Hepatocyte (in vitro differentiated cells): ENCODE data around the gene UBE2I. TPM values are rescaled to one million over a fixed set of nuclear protein-coding genes. Genes with fewer than 3 reads are reported as not detected.

ENCODE experiments used
- DNase-seq: peaks from one replicate; pipeline ENCODE4 v3.0.0-alpha.2; 2016; ENCODE audit warnings: low spot score
- H2AFZ ChIP-seq: fragments of 200-600 bp; sonication (generic); 2 replicates; pipeline ENCODE4 v1.6.0; 2016; ENCODE audit warnings: antibody characterized with exemption, mild to moderate bottlenecking
- H3K27ac ChIP-seq: fragments of 200-600 bp; sonication (generic); 2 replicates; pipeline ENCODE4 v1.5.1; 2016; ENCODE audit warnings: mild to moderate bottlenecking
- H3K27me3 ChIP-seq: fragments of 200-600 bp; sonication (generic); 2 replicates; pipeline ENCODE4 v1.6.1; 2016
- H3K36me3 ChIP-seq: fragments of 200-600 bp; sonication (generic); replicated peaks from 2 replicates; pipeline ENCODE4 v1.5.1; 2016; ENCODE audit warnings: low read depth; ENCODE audit not compliant: insufficient read depth
- H3K4me1 ChIP-seq: fragments of 200-600 bp; sonication (generic); 2 replicates; pipeline ENCODE4 v1.5.1; 2016; ENCODE audit warnings: mild to moderate bottlenecking, moderate library complexity; ENCODE audit not compliant: insufficient read depth
- H3K4me2 ChIP-seq: fragments of 200-600 bp; sonication (generic); 2 replicates; pipeline ENCODE4 v1.6.0; 2016
- H3K4me3 ChIP-seq: fragments of 200-600 bp; sonication (generic); 2 replicates; pipeline ENCODE4 v1.5.1; 2016; ENCODE audit warnings: mild to moderate bottlenecking
- H3K79me2 ChIP-seq: fragments of 200-600 bp; sonication (generic); 2 replicates; pipeline ENCODE4 v1.6.0; 2017; ENCODE audit warnings: mild to moderate bottlenecking
- H3K9me2 ChIP-seq: fragments of 200-600 bp; sonication (generic); replicated peaks from 2 replicates; pipeline ENCODE4 v1.6.0; 2017; ENCODE audit warnings: mild to moderate bottlenecking; ENCODE audit not compliant: insufficient read depth
- H3K9me3 ChIP-seq: fragments of 200-600 bp; sonication (generic); 2 replicates; pipeline ENCODE4 v1.5.1; 2016; ENCODE audit warnings: low read depth, mild to moderate bottlenecking
- H4K20me1 ChIP-seq: fragments of 200-600 bp; sonication (generic); 2 replicates; pipeline ENCODE4 v1.6.0; 2016; ENCODE audit warnings: mild to moderate bottlenecking; ENCODE audit not compliant: insufficient read depth, poor library complexity, severe bottlenecking
- EZH2 ChIP-seq: fragments of 200-600 bp; sonication (generic); IDR thresholded peaks from 2 replicates; pipeline ENCODE4 v1.6.1; 2016; ENCODE audit warnings: antibody characterized with exemption, mild to moderate bottlenecking, borderline replicate concordance
- EZH2phosphoT487 ChIP-seq: fragments of 200-600 bp; sonication (generic); IDR thresholded peaks from one replicate; pipeline ENCODE4 v1.6.1; 2018; ENCODE audit warnings: antibody characterized with exemption, mild to moderate bottlenecking, low read depth, moderate library complexity; ENCODE audit not compliant: unreplicated experiment, severe bottlenecking
- WGBS: methylation state at CpG from one replicate; pipeline ENCODE4 v1.1.6; 2016; ENCODE audit warnings: low lambda C conversion rate; ENCODE audit errors: missing lambda C conversion rate; 5-methylcytosine and 5-hydroxymethylcytosine counted together
- polyA plus RNA-seq: library from polyadenylated mRNA; unstranded; fragments of >200 nt; fragmentation: Nextera tagmentation; extraction: Ambion mirVana; gene quantifications from 2 replicates; pipeline ENCODE4 v1.2.1, GENCODE V29; 2016
- total RNA-seq: library from RNA; depleted of rRNA; stranded (reverse); fragments of >200 nt; gene quantifications from 2 replicates; pipeline ENCODE4 v1.2.3, GENCODE V29; 2014
- TF ChIP-seq, protein P1 (sequence below): fragments of 200-600 bp; sonication (generic); IDR thresholded peaks from 2 replicates; pipeline ENCODE4 v1.5.1; 2016; ENCODE audit warnings: antibody characterized with exemption, mild to moderate bottlenecking; ENCODE audit not compliant: poor library complexity

UBE2I gene
- total and polyA plus RNA-seq, 2 experiments from 2014 or later: 76.0 to 150 TPM

DNA sequence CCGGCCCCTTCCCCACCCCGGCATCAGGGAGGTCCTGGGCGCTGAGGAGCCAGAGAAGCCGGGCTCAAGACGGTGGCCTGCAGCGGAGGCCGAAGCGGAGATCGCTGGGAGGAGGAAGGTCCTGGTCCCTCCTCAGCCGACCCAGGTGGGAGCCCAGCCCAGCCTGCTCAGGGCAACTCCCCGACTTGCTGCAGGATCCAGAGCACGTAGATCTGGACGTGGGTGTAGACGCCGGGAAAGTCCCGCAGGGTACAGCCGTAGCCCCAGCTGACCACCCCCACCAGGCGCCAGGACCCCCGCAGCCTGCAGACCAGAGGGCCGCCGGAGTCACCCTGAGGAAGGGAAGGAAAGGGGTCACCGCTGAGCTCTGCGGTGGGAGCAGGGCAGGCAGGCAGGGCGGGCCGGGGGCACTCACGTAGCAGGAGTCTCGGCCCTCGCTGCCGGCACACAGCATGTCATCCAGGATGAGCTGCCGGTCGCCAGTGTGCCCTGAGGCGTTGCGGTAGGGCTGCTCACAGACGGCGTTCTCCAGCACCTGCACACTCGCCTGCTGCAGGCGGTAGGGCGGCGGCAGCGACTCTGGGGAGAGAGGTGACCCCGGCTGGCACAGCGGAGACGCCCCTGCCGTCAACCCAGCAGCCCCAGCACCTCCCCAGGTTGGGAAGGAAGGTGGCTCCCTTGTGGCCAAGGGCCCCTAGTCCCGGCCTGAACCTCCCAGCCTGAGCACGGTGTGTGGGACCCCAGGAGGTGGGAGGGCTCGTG lies 48.1 kb upstream of the UBE2I start:
- H3K79me2 ChIP-seq: no peaks in the 10 kb centered on the region
- peaks cover 8% of the 10 kb centered on the region for H3K27me3 ChIP-seq
- no peak overlapping the region for H3K4me2 ChIP-seq
- H4K20me1 ChIP-seq: no peaks in the 10 kb centered on the region
- H3K36me3 ChIP-seq: no peaks in the 10 kb centered on the region
- H3K4me1 ChIP-seq: no peaks in the 10 kb centered on the region
- no peaks in the 10 kb centered on the region for H3K9me2 ChIP-seq
- no peaks in the 10 kb centered on the region for H3K9me3 ChIP-seq
- H3K4me3 ChIP-seq: no peak overlapping the region
- no peak overlapping the region for H2AFZ ChIP-seq
- no peak overlapping the region for H3K27ac ChIP-seq
- no peak for TF ChIP-seq EZH2
- TF ChIP-seq, protein P1, sequence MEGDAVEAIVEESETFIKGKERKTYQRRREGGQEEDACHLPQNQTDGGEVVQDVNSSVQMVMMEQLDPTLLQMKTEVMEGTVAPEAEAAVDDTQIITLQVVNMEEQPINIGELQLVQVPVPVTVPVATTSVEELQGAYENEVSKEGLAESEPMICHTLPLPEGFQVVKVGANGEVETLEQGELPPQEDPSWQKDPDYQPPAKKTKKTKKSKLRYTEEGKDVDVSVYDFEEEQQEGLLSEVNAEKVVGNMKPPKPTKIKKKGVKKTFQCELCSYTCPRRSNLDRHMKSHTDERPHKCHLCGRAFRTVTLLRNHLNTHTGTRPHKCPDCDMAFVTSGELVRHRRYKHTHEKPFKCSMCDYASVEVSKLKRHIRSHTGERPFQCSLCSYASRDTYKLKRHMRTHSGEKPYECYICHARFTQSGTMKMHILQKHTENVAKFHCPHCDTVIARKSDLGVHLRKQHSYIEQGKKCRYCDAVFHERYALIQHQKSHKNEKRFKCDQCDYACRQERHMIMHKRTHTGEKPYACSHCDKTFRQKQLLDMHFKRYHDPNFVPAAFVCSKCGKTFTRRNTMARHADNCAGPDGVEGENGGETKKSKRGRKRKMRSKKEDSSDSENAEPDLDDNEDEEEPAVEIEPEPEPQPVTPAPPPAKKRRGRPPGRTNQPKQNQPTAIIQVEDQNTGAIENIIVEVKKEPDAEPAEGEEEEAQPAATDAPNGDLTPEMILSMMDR: no peak
- TF ChIP-seq EZH2phosphoT487: no peak
- WGBS: 74% methylated on average over 34 of the region's 47 CpGs
- DNase-seq: no peak

DNA sequence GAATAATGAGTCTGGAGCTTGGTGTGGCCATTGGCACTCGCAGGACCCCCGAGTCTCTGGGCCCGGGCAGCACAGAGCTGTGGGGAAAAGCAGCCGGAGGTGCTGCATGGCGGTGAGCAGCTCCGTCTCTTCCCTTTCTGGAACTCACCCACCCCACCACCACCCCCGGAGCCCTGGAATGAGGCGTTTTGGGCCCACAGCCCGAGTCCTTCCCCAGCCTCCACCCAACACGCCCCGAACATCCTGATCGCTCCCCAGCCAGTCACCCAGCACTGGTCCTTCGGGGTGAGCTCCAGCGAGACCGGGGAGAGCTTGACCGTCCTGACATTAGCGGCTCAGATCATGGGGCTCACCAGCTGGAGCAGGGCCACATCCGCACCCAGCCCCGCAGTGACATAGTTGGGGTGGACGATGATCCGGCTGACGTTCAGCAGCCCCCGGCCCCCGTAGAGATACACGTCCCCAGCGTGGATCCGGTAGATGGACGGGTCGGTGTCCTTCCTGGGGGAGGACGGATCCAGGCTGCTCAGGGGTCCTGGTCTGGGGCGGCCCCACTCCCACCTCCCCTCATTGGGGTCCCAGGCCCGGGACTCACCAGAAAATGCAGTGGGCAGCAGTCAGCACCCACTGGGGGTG lies 47.1 kb upstream of the UBE2I start:
- H4K20me1 ChIP-seq: no peaks in the 10 kb centered on the region
- no peak overlapping the region for H2AFZ ChIP-seq
- H3K36me3 ChIP-seq: no peaks in the 10 kb centered on the region
- H3K27ac ChIP-seq: no peak overlapping the region
- H3K4me2 ChIP-seq: no peak overlapping the region
- H3K9me2 ChIP-seq: no peaks in the 10 kb centered on the region
- no peaks in the 10 kb centered on the region for H3K9me3 ChIP-seq
- no peak overlapping the region for H3K4me3 ChIP-seq
- TF ChIP-seq, protein P1: no peak
- TF ChIP-seq EZH2 (no peak), EZH2phosphoT487 (no peak)
- no peaks in the 10 kb centered on the region for H3K4me1 ChIP-seq
- no peak for DNase-seq
- H3K79me2 ChIP-seq: no peaks in the 10 kb centered on the region
- H3K27me3 ChIP-seq: peaks cover 8% of the 10 kb centered on the region
- 94% methylated on average over 31 of the region's 32 CpGs for WGBS

DNA sequence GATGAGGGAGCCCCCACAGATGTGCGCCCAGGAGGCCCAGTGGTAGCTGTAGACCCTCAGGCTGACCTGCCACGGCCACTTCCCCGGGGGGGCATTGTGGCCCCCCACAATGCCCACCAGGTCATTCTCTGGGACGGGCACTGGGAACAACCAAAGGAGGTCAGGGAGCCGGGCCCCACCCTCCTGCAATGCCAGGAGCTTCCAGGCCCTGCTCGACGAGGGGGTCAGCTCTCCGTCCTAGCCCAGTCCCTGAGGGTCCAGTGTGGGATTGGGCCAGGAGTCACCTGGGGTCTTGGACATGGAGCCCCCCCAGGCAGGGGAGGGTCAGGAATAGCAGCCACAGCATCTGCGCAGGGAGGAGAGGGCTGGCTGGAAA lies 46.6 kb upstream of the UBE2I start:
- H3K4me3 ChIP-seq: no peak overlapping the region
- no peak for DNase-seq
- no peaks in the 10 kb centered on the region for H4K20me1 ChIP-seq
- no peaks in the 10 kb centered on the region for H3K36me3 ChIP-seq
- 94% methylated on average over 9 of the region's 9 CpGs for WGBS
- no peaks in the 10 kb centered on the region for H3K4me1 ChIP-seq
- H3K9me2 ChIP-seq: no peaks in the 10 kb centered on the region
- H3K9me3 ChIP-seq: no peaks in the 10 kb centered on the region
- H2AFZ ChIP-seq: no peak overlapping the region
- no peaks in the 10 kb centered on the region for H3K79me2 ChIP-seq
- no peak overlapping the region for H3K27ac ChIP-seq
- H3K27me3 ChIP-seq: peaks cover 8% of the 10 kb centered on the region
- no peak overlapping the region for H3K4me2 ChIP-seq
- TF ChIP-seq EZH2 (no peak), EZH2phosphoT487 (no peak)
- TF ChIP-seq, protein P1: no peak
